ENCODE measurements around the gene PANK2.
"Not testable (repeated sequence)": the region's sequence is repeated elsewhere in the genome, so short reads cannot be mapped to it uniquely, and the experiment has no call there.

PANK2 gene

GRCh38 chr20:3888622-3889488, at the start of gene PANK2:
TSS of gene PANK2 (plus strand) at chr20:3889387.
- peak; percentile 52 for TF ChIP-seq CTCF (IDR thresholded peaks at IDR 0.05; ENCODE audit: extremely low read depth, insufficient read depth, missing control alignments)
- in situ Hi-C loops (cut with MboI; ENCODE audit: low pct_unique_long_range_greater_than_20kb, low sequenced_read_pairs, unreplicated experiment), result no loop called here

DNA sequence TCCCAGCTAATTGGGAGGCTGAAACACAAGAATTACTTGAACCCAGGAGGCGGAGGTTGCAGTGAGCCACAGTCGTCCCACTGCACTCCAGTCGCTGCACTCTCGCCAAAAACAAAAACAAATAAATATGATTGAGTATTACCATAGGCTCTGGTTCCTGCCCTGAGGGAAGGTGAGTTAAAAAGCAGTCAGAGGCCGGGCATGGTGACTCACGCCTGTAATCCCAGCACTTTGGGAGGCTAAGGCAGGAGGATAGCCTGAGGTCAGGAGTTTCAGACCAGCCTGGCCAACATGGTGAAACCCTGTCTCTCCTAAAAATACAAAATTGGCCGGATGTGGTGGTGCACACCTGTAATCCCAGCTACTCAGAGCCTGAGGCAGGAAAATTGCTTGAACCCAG, 49.0 kb upstream of the PANK2 start:
- in situ Hi-C loops (cut with MboI; ENCODE audit: low pct_unique_long_range_greater_than_20kb, low sequenced_read_pairs, unreplicated experiment); DNase-seq (ENCODE audit: low spot score): not testable (repeated sequence)

More at GRCh38 chr20:3888622-3889488, at the start of gene PANK2:
- DNase-seq (ENCODE audit: low spot score), result peak; percentile 99

- in situ Hi-C loops (cut with MboI; ENCODE audit: low pct_unique_long_range_greater_than_20kb, low sequenced_read_pairs, unreplicated experiment), result no loop called here
- DNase-seq (ENCODE audit: low spot score), result peak; percentile 8
- no peak for TF ChIP-seq CTCF (IDR thresholded peaks at IDR 0.05; ENCODE audit: extremely low read depth, insufficient read depth, missing control alignments)
Measured at GRCh38 chr20:3842348-3842930, 46.7 kb upstream of the PANK2 start.

GRCh38 chr20:3843490-3843889, 45.7 kb upstream of the PANK2 start:
- in situ Hi-C loops (cut with MboI; ENCODE audit: low pct_unique_long_range_greater_than_20kb, low sequenced_read_pairs, unreplicated experiment), result no loop called here
- peak; percentile 26 for DNase-seq (ENCODE audit: low spot score)
- no peak for TF ChIP-seq CTCF (IDR thresholded peaks at IDR 0.05; ENCODE audit: extremely low read depth, insufficient read depth, missing control alignments)

- in situ Hi-C loops (cut with MboI; ENCODE audit: low pct_unique_long_range_greater_than_20kb, low sequenced_read_pairs, unreplicated experiment), result not testable (repeated sequence)
- peak; percentile 3 for DNase-seq (ENCODE audit: low spot score)
Measured at GRCh38 chr20:3843990-3844619, 45.1 kb upstream of the PANK2 start.

- DNase-seq (ENCODE audit: low spot score), result no peak
- TF ChIP-seq CTCF (IDR thresholded peaks at IDR 0.05; ENCODE audit: extremely low read depth, insufficient read depth, missing control alignments), result no peak
- in situ Hi-C loops (cut with MboI; ENCODE audit: low pct_unique_long_range_greater_than_20kb, low sequenced_read_pairs, unreplicated experiment), result no loop called here
Measured at GRCh38 chr20:3846378-3846739, 42.8 kb upstream of the PANK2 start.

GRCh38 chr20:3846740-3847428, 42.3 kb upstream of the PANK2 start, which contains the start of gene MAVS:
TSS of gene MAVS (plus strand) at chr20:3846834. CDS start at chr20:3854625, 7,791 bp downstream.
- in situ Hi-C loops (cut with MboI; ENCODE audit: low pct_unique_long_range_greater_than_20kb, low sequenced_read_pairs, unreplicated experiment), result no loop called here
- TF ChIP-seq CTCF (IDR thresholded peaks at IDR 0.05; ENCODE audit: extremely low read depth, insufficient read depth, missing control alignments), result peak; percentile 18
- DNase-seq (ENCODE audit: low spot score), result peak; percentile 96

All from GM13977 (cell line).